C4-2B (cell line): ENCODE results near the gene NTF3.

ENCODE experiments used
- H3K27ac ChIP-seq: fragments of 450-650 bp; 2 replicates; pipeline ENCODE4 v1.5.1; 2017
- ZFX ChIP-seq: fragments of 450-650 bp; IDR thresholded peaks from 2 replicates; pipeline ENCODE4 v1.6.1; 2017
- TF ChIP-seq, protein P1 (sequence below): fragments of 450-650 bp; conservative IDR thresholded peaks from 2 replicates; pipeline ENCODE4 v1.5.1; 2017; ENCODE audit warnings: mild to moderate bottlenecking

NTF3 gene

GRCh38 chr12:5492562-5492961, 60.7 kb downstream of the NTF3 start:
- TF ChIP-seq, protein P1, sequence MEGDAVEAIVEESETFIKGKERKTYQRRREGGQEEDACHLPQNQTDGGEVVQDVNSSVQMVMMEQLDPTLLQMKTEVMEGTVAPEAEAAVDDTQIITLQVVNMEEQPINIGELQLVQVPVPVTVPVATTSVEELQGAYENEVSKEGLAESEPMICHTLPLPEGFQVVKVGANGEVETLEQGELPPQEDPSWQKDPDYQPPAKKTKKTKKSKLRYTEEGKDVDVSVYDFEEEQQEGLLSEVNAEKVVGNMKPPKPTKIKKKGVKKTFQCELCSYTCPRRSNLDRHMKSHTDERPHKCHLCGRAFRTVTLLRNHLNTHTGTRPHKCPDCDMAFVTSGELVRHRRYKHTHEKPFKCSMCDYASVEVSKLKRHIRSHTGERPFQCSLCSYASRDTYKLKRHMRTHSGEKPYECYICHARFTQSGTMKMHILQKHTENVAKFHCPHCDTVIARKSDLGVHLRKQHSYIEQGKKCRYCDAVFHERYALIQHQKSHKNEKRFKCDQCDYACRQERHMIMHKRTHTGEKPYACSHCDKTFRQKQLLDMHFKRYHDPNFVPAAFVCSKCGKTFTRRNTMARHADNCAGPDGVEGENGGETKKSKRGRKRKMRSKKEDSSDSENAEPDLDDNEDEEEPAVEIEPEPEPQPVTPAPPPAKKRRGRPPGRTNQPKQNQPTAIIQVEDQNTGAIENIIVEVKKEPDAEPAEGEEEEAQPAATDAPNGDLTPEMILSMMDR = no peak
- no peak for TF ChIP-seq ZFX
- no peak overlapping the region for H3K27ac ChIP-seq

DNA sequence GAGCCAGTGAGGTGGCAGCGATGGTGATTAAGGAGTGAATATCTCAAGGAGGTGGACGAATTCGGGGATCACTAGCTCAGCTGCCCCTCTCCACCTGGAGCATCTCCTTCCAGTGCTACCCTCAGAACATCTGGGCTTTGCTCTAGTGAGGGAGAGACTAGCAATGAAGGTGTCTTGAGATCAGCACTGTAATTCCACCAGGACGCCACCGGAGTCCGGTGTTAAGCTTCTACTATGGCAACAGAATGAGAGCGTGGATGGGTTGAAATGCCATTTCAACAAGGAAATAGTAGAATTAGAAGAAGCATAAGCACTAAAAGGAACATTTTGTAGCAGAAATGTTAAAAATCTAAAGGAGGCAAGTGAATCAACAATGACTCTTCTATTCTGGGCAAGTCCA, 61.1 kb downstream of the NTF3 start:
- TF ChIP-seq, protein P1 = no peak
- TF ChIP-seq ZFX = no peak
- no peak overlapping the region for H3K27ac ChIP-seq

DNA sequence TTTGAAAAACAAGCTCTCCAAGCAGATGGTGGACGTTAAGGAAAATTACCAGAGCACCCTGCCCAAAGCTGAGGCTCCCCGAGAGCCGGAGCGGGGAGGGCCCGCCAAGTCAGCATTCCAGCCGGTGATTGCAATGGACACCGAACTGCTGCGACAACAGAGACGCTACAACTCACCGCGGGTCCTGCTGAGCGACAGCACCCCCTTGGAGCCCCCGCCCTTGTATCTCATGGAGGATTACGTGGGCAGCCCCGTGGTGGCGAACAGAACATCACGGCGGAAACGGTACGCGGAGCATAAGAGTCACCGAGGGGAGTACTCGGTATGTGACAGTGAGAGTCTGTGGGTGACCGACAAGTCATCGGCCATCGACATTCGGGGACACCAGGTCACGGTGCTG, 62.4 kb downstream of the NTF3 start:
- no peak overlapping the region for H3K27ac ChIP-seq

GRCh38 chr12:5497329-5498053, 65.6 kb downstream of the NTF3 start:
- H3K27ac ChIP-seq = no peak overlapping the region
- TF ChIP-seq, protein P1 = no peak
- TF ChIP-seq ZFX = no peak

More for the DNA sequence above, 62.4 kb downstream of the NTF3 start:
- TF ChIP-seq ZFX = no peak
- TF ChIP-seq, protein P1 = no peak

GRCh38 chr12:5498076-5498475, 66.2 kb downstream of the NTF3 start:
- H3K27ac ChIP-seq = no peak overlapping the region
- TF ChIP-seq, protein P1 = no peak
- no peak for TF ChIP-seq ZFX

GRCh38 chr12:5498806-5499205, 66.9 kb downstream of the NTF3 start:
- no peak overlapping the region for H3K27ac ChIP-seq
- TF ChIP-seq ZFX = no peak
- TF ChIP-seq, protein P1 = no peak

DNA sequence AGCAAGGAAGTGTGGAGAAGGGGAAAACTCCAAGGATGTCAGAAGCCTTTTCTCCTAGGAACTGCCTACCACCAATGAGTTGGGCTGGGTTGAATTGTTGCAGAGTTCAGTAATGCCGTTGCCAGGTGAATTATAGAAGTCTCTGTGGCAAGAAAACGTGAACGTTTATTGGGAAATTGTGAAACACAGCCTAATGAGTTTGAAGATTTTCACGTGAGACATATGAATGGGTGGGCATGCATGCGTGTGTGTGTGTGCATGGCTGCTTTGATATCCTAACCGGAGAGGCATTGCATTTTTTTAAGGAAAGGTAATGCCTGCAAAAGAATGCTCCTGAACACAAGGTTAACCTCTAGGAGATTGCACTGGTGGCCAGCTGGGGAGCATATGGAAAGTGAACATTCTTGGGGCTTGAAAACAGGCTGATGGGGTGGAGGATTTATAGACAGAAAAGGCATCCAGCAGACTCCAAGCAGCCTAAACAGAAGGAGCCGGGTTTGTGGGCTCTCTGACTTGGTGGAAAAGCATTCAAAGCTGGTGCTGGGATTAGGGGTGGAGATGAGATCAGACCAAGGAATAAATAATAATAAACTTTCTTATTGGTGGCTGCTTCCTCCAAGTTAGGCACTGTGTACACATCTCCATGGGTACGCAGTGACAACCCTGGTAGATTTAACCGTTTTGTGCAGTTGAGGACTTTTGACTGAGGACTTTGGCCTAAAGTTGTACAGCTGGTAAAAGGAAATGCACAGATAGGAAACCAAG, 67.8 kb downstream of the NTF3 start:
- H3K27ac ChIP-seq = no peak overlapping the region
- no peak for TF ChIP-seq ZFX
- TF ChIP-seq, protein P1 = no peak
